GM21786 (cell line): Measurements from ENCODE around the gene SRSF3.
"Not testable (repeated sequence)": the region's sequence is repeated elsewhere in the genome, so short reads cannot be mapped to it uniquely, and the experiment has no call there.

Experiments used
- ATAC-seq: cut with Tn5 transposase; IDR thresholded peaks from one replicate; pipeline ENCODE4 v1.9.1; 2021; ENCODE audit not compliant: unreplicated experiment

The SRSF3 gene

DNA sequence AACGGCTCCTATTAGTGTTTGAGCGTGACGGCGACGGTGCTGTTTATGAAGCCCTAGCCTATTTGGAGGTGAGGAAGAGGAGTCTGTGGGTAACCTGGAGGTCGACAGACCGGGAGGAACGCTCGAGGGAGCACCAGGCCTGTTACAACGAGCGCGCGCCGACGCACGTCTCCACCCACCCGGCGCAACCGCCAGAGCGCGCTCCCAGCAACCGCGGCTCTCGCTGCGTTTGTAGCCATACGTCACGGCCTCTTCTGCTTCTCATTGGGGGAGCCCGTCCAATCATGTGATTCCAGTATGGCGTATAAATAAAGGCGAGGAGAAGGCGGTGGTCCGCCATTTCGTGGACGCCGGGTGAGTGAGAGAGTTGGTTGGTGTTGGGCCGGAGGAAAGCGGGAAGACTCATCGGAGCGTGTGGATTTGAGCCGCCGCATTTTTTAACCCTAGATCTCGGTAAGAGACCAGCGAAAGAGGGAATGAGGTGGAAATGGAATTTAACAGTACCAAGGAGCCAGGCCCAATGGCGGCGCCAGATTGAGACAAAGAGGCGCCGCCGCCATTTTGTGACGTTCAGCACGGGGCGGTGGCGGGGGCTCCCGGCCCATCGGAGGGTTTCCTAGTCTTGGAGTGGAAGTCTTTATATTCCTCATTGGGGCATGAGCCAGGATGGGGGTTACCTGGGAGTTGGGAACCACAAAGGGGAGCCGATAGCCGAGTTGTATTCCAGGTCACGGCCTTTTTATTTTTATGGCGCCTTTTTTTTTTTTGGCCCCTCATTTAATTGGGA is at the start of gene SRSF3:
SRSF3 (plus strand) TSS at position 334 of the 787 bp plus-strand sequence. CDS start 2,401 bp downstream, outside the sequence.
- peak; percentile 78 for ATAC-seq

DNA sequence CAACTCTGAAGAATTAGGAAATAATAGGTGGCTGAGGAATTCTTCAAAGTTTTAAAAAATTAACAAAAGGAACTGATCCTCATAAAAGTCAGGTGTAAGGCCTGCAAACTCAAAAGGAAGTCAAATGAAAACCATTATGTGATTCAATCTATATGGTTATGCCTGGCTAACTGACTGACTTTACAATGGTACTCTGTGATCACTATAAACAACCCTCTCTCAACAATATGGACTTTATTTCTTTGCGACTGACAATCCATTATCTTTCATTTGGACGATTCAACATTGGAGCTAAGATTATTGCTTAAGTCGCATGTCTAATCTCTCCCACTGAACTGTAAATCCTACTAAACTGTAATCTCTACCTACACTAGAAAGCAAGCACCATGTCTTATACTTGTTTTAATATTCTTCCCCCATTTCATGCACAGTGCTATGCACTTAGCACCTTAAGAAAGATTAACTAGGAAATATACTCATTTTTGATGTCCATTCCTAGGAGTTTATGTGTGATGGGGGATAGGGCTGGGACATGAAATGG is 48.3 kb upstream of the SRSF3 start:
- no peak for ATAC-seq

DNA sequence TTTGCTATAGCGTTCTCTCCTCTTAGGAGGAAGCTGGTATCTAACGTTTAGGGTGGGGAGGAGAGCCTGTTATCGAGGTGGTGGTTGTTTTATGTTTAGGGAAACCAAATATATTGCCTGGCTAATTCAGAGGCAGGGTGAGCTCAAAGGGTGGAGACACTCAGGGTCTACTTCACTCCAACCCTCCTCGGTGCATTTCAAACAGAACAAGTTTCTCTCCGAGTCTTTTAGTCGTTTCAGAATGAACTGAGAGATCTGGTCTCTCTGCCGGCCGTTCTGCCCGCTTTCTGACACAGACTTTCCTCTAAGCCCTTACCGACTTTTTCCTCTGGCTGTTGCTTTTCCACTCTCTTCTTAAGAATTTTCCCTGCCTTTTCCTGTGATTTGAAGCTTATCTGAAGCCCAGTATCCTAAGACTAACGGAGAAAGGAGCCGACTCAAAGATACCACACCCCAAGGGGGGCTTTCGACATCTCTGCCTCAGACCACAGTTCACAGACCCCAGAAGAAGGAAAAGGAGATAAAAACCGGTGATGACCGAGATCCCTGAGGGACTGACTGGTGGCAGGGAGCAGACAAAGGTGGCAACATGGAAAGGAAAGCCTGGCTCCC is 47.7 kb upstream of the SRSF3 start:
- no peak for ATAC-seq

DNA sequence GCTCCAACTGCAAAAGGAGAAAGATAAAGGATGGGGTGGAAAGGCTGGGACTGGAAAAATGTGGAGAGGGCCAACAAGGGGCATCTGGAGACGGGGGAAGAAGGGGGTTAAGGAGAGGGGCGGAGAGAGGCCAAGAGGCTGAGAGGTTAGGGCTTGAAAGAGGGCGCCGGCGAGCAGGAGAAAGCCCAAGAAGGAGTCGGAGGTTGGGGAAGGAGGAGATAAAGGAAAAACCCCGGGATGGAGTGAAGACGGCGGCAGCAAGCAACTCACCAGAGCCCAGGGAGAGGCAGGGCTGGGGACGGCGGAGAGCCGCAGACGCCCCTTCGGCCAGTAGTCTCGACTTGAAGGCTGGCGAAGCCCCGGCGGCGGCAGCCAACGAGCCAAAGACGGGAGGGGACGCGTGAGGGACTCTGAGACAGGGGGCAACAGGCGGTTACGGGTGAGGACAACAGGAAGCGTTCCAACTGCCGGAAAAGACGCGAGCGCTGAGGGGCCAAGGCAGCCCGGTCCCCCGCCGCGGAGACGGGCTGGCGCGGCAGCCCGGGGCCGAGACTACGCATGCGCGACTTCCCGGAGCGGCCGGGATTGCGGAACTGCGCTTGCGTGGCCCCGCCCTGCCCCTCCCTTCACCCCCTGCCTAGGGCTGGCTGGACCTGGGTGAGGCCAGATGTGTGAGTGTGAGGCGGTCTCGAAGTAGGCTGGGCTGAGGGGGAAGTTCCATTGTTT is 47.1 kb upstream of the SRSF3 start, which contains the start of gene STK38:
STK38 (minus strand) TSS at position 560 of the 726 bp plus-strand sequence. CDS start 7,277 bp downstream, outside the sequence.
- peak; percentile 82 for ATAC-seq

DNA sequence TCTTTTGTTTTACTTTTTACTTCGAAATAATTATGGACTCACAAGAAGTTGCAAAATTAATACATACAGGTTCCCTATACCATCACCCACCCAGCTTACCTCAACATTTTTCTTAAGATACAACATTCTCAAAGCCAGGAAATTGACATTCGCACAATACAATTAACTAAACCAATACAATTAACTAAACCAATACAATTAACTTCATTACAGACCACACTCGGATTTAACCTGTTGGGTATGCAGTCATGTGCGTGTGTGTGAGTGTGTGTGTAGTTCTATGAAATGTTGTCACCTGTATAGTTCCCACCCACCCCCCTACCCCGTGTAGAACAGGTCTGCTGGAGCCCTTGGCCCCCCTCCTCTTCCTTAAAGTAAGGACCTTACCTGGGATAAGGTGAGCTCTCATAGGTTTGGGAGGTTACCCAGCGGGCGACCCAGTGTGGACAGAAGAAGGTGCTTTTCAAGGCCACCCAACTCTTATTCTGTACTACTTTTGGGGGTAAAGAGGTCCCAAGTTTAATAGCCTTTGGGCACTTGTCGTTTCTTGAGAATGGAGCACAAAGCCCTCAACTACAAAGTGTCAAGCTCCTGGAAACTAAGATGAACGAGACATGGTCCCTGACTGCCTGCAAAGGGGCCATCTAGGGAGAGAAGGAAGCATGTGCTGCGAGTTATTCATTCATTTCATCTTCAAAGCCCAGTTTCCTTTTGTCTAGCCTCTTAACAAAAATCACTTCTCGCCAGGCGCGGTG is 46.3 kb upstream of the SRSF3 start:
- ATAC-seq: no peak

DNA sequence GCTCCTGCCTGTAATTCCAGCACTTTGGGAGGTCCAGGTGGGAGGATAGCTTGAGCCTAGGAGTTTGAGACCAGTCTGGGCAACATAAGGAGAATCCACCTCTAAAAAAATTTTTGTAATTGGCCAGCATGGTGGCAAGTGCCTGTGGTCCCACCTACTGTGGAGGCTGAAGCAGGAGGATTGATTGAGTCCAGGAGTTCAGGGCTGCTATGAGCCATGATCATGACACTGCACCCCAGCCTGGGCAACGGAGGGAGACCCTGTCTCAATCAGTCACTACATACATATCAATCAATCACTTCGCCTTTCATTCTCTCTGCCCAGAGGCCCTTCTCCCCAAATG is 45.8 kb upstream of the SRSF3 start:
- no peak for ATAC-seq

DNA sequence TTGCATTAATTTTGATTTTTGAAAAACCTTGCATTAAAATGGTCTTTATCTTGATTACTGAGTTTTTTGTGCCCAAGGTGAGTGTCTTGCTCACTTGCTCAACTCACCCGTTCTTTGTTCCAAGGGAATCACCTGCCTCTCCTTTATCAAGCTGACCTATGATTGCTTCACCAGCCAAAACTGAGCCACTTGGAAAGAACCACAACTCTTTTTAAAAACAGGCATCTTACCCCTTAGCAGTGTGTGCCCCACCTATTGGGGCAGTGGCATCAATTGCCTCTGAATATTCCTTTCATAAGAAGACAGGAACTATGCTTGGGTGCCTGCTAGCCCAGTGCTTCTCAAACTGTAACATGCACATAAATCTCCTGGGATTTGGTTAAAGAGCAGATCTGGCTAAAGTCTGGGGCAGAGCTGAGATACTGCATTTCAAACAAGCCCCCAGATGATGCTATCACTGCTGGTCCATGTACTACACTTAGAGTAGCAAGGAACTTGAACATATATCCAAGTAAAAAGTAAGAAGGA is 43.6 kb upstream of the SRSF3 start:
- no peak for ATAC-seq

DNA sequence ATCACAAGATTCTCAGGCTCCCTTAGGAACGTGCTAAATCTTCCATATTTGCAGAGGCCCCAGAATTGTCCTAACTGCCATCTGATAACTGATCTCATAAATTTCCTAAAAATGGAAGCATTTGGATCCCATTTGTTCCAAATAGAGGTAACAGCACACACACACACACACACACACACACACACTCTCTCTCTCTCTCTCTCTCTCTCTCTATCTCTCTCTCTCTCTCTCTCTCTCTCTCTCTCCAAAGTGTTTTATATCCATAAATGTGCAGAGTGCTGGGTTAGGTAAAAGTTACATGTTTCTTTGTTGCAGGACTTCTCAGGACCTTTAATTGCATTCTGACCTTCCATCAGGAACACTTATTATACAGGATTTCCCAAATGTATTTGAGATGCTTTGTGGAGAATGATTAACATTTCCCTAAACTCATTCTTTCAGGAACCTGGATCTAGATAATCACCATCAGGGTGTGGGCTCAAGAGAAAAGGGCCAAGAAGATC is 38.4 kb upstream of the SRSF3 start:
- no peak for ATAC-seq

DNA sequence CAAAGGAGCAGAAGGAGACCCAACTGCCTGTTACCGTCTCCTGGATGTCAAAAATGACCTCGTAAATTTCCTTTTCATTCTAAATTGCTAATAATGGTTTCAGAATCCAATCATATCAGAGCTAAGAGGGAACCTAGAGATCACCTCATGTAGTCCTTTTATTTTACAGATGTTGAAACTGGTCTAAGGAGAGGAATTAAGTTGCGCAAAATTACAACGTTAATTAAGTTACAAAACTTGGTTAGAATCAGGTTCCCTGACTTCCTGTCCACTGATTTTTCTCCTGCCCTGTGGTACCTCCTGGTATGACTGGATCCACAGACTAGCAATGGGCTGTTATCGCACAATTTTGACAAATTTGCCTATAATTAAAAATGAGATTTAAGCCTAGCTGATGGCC is 37.9 kb upstream of the SRSF3 start:
- no peak for ATAC-seq

DNA sequence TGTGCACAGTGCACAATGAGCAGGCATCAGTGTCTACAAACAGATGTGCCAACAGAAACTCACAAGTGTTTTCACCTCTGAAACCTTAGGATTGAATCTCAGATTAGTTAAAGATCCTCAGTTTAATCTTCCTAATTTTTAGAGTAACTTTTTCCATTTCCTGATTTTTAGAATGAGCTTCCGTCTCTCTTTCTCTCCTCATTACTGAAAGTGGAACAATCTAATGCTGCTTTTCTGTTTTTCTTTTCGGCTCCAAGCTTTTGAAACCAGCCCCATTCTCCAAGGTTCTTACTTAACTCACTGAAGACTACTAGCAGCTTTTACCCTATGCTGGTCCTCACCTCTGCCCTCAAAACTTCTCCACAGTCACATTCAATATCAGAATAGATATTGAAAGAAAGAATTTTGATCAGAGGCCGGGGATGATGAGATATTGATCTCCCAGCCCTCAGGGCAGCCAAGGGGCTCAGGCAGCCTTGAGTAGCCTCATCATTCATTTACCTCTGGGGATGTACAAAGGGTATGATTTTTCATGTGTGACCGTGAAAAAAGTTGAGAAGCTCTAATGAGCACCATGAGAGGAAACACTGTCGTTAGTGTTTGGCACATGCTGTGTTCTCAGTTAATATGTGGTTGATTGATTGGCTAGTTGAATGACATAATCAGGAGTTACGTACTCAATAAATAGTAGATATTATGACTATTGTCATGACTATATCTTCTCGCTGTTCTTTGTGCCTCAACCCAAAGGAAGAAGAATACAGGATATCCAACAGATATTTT is 35.0 kb upstream of the SRSF3 start:
- no peak for ATAC-seq

DNA sequence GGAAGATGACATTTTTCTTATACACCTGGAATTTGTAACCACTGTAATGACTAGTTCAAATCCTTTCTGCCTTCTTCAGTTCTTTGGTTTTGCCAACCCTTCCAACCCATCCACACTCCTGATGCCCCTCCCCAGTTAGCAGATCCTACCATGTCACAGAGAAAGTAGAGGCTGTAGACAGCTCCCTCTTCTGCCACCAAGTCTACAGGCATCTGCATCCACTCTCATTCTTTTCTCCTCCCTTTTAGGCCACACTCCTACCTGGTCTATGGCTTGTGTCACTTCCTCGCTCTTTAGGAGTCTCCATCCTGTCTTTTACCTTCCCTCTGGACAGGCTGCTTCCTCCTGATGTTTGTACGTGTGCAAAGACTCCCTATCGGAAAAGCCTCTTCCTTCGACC is 33.3 kb upstream of the SRSF3 start:
- ATAC-seq: no peak

DNA sequence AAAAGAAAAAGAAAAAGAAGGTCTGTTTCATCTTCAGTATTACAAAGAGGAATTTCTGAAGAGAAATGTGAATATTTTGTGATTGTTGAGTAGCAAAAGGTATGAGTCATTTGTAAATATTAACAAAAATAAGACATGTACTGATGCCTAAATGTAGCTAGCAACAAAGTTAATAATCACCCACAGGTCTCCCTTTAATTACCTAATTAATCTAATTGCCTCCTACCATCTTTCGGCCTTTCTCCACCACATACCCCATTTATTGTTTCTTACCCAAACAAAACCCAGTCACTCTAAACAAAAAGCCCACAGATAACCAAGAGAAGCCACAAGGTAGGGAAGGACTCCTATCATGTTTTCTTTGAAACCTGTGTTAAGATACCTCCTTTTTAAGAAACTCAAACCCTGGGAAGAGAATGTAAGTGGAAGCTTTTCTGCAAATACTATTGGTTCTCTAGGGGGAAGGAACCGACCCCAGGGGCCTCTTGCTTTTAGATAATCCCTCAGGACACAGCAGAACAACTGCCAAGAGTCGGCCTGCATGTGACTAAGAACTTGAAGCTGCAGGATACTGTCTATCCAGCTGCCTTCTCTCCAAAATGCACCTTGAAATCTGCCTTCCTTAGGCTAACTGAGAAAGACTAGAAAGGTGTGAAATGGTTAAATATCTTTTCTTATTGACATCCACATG is 30.8 kb upstream of the SRSF3 start:
- no peak for ATAC-seq

DNA sequence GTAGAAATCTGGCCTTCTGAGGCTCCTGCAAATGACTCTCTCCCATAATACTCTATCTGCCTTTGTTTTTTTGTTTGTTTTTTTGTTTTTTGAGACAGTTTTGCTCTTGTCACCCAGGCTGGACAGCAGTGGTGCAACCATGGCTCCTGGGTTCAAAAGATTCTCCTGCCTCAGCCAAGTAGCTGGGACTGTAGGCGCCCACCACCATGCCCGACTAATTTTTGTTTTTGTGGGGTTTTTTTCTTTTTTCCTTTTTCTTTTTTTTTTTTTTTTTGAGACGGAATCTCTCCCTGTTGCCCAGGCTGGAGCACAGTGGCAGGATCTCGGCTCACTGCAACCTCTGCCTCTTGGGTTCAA is 30.3 kb upstream of the SRSF3 start:
- no peak for ATAC-seq

DNA sequence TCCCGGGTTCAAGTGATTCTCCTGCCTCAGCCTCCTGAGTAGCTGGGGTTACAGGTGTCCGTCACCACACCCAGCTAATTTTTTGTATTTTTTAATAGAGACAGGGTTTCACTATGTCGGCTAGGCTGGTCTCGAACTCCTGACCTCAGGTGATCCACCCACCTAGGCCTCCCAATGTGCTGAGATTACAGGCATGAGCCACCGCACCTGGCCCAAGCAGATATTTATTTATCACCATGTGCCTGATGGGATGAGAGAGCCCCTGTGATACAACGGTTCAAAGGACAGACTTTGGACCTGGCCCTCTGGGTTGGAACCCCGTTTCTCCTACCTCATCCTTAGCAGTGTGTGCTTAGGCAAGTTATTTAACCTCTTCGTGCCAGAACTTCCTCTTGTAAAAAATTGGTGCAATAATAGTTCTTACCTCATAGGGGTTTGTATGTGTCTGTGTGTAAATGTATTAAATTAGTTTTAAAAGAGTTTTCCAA is 27.7 kb upstream of the SRSF3 start:
- no peak for ATAC-seq

DNA sequence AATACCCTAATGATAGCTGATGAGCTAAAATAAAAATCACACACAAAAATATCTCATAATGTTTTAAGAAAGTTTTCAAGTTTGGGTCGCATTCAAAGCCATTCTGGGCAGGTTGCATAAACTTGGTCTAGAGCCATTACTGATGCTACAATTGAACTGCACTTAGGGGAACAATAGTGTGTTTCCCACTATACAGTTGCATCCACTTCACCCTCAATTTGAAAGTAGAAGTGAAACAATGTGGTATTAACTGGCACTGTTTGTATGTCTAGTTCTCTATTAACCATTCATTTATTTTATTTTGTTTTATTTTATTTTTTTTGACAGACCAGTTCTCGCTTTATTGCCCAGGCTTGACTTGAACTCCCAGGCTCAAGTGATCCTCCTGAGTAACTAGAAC is 23.9 kb upstream of the SRSF3 start:
- no peak for ATAC-seq

DNA sequence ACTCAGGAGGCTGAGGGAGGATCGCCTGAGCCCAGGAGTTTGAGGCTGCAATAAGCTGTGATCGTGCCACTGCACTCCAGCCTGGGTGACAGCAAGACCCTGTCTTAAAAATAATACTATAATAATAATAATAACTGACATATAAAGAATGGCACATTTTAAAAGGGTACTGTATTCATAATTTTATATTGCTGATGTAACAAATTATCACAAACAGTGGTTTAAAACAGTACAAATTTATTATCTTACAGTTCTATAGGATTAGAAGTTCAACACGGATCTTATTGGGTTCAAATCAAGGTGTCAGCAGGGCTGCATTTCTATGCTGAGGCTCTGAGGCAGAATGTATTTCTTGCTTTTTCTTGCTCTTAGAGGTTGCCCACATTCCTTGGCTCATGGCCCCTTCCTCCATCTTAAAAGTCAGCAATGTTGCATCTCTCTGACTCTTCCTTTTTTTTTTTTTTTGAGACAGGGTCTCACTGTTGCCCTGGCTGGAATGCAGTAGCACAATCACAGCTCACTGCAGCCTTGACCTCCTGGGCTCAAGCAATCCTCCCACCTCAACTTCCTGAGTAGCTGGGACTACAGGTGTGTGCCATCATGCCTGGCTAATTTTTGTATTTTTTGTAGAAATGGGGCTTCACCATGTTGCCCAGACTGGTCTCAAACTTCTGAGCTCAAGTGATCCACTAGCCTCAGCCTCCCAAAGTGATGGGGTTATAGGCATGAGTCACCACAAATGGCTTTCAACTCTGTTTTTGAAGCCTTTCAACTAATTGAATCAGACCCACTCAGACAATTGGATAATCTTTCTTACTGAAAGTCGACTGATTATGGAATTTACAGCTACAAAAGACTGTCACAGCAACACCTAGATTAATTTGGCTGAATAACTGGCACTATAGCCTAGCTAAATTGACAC is 22.8 kb upstream of the SRSF3 start:
- no peak for ATAC-seq

DNA sequence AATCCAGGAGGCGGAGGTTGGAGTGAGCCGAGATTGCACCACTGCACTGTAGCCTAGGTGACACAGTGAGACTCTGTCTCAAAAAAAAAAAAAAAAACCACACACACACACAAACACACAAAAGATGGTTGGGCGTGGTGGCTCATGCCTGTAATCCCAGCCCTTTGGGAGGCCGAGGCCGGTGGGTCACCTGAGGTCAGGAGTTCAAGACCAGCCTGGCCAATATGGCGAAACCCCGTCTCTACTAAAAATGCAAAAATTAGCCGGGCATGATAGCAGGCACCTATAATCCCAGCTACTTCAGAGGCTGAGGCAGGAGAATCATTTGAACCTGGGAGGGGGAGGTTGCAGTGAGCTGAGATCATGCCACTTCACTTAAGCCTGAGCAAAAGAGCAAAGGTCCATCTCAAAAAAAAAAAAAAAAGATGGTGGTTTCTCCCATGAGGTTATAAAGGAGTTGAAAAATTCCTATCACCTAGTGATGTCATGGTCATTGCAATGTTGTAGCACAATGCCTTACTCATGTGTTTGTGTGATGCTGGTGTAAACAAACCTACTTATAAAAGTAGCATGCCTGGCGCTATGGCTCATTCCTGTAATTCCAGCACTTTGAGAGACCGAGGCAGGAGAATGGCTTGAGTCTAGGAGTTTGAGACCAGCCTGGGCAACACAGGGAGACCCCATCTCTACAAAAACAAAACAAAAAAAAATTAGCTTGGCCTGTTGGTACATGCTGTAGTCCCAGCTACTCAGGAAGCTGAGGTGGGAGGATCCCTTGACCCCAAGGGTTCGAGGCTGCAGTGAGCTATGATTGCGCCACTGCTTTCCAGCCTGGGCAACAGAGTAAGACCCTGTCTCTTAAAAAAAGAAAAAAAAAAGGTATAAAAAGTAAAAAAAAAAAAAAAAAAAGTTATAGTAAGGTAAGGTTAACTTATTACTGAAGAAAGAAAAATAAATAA is 21.5 kb upstream of the SRSF3 start:
- ATAC-seq: not testable (repeated sequence)
